Kidney (tissue), 14 donors: Measurements from ENCODE around the gene ZNF57. TPM values are rescaled to one million over a fixed set of nuclear protein-coding genes. Genes with fewer than 3 reads are reported as not detected.
"Not testable (repeated sequence)": the region's sequence is repeated elsewhere in the genome, so short reads cannot be mapped to it uniquely, and the experiment has no call there.

Experiments
- DNase-seq, 5 donors: peaks; one replicate each; pipeline ENCODE4 v3.0.0-alpha.2; 2013 to 2020
- FAIRE-seq: peaks from 2 replicates; lab custom pipeline; 2012; peaks lifted over from hg19 to GRCh38; lab: Jason Lieb, UNC
- H3K27ac ChIP-seq, 2 donors: one replicate each; pipeline ENCODE4 v1.7.0; 2013; ENCODE audit warnings: low read depth in 2 of 2, low read length in 2 of 2, inconsistent platforms in 1 of 2
- H3K27me3 ChIP-seq: one replicate; pipeline ENCODE4 v1.7.1; 2013; ENCODE audit warnings: low read length, inconsistent platforms; ENCODE audit not compliant: control insufficient read depth, insufficient read depth
- H3K36me3 ChIP-seq, 3 donors: one replicate each; pipeline versions ENCODE4 v1.7.0 to v1.7.1; 2013; ENCODE audit warnings: low read length in 3 of 3, control low read depth in 1 of 3, inconsistent platforms in 1 of 3; ENCODE audit not compliant: insufficient read depth in 3 of 3, control insufficient read depth in 2 of 3
- H3K4me1 ChIP-seq, 3 donors: one replicate each; pipeline versions ENCODE4 v1.7.0 to v1.7.1; 2013; ENCODE audit warnings: low read length in 3 of 3, inconsistent platforms in 1 of 3, low read depth in 1 of 3; ENCODE audit not compliant: control insufficient read depth in 2 of 3, insufficient read depth in 2 of 3
- H3K4me3 ChIP-seq, 3 donors: one replicate each; pipeline versions ENCODE4 v1.7.0 to v1.8.1; 2013; ENCODE audit warnings: low read length in 3 of 3, control low read depth in 1 of 3, inconsistent platforms in 1 of 3
- H3K9ac ChIP-seq, 3 donors: one replicate each; pipeline versions ENCODE4 v1.7.0 to v1.7.1; 2013; ENCODE audit warnings: low read length in 3 of 3, control low read depth in 1 of 3, inconsistent platforms in 1 of 3
- H3K9me3 ChIP-seq, 3 donors: one replicate each; pipeline versions ENCODE4 v1.7.0 to v1.7.1; 2013; ENCODE audit warnings: low read length in 3 of 3, control low read depth in 1 of 3, inconsistent platforms in 1 of 3; ENCODE audit not compliant: control insufficient read depth in 2 of 3, insufficient read depth in 1 of 3
- intact Hi-C: fragments of 100-400 bp; cut with DNase I; formaldehyde crosslinking; loops from one replicate; pipeline ENCODE4 v1.11.1; 2022
- polyA plus RNA-seq: library from polyadenylated mRNA; stranded (reverse); fragments of 350-450 nt; fragmentation: Illumina TruSeq; extraction: RNeasy Lipid Tissue Mini Kit (QIAGEN cat#74804); gene quantifications from one replicate; pipeline ENCODE4 v1.2.3, GENCODE V29; 2014; ENCODE audit warnings: low read depth, low replicate concordance; ENCODE audit not compliant: insufficient read depth
- total RNA-seq: library from RNA; stranded (reverse); fragmentation: NEBNext Ultra II Directional; extraction: Animal tissue kit (Norgen Biotek cat#: 25700); gene quantifications from one replicate; pipeline ENCODE4 v1.2.1, GENCODE V29; 2021
- TF ChIP-seq, protein P1 (sequence below): IDR thresholded peaks from 3 replicates; pipeline ENCODE4 v1.5.1; 2012; ENCODE audit warnings: mild to moderate bottlenecking, moderate library complexity, borderline replicate concordance; ENCODE audit not compliant: insufficient read depth; ENCODE audit errors: extremely low read depth
- donor health status: control.
- donor health status: control.
- donor health status: control.
- donor health status: control.
- donor health status: control.
- donor health status: DM: yes; HTN: yes; CAD: no.
- donor health status: Normal renal cell carcinoma (clear cell type).

The ZNF57 gene
- total and polyA plus RNA-seq, 2 donors from 2014 or later: 6.1 to 6.2 TPM

- Histone ChIP-seq H3K27ac (no peak overlapping the region), H3K4me3 (no peak overlapping the region)
- no peak for FAIRE-seq
Observed at GRCh38 chr19:2902590-2903218, 2.0 kb downstream of the ZNF57 start.

DNA sequence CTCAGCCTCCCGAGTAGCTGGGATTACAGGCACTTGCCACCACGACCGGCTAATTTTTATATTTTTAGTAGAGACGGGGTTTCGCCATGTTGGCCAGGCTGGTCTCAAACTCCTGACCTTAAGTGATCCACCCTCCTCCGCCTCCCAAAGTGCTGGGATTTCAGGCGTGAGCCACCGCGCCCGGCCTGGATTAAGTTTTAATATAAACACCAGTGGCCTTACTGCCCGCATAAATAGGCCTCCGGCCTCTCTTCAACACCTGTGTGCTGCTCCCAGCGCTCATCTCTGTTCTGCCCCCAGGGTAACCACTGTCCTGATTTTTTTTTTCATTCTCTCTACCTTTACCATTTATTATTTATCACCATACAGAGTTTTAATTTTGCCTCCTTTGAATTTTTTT is 2.6 kb downstream of the ZNF57 start:
- H3K4me1 ChIP-seq, intact Hi-C loops, H3K27me3 ChIP-seq, FAIRE-seq, H3K27ac ChIP-seq, H3K9ac ChIP-seq, H3K9me3 ChIP-seq, H3K4me3 ChIP-seq, DNase-seq, H3K36me3 ChIP-seq: not testable (repeated sequence)

More at GRCh38 chr19:2902590-2903218, 2.0 kb downstream of the ZNF57 start:
- DNase-seq: no peak
- Histone ChIP-seq H3K36me3 (no peaks in the 10 kb centered on the region), H3K9me3 (no peaks in the 10 kb centered on the region), H3K9ac (no peak overlapping the region), H3K4me1 (peaks cover 0 to 2% (median 0%) of the 10 kb centered on the region in 3 donors), H3K27me3 (no peaks in the 10 kb centered on the region)
- TF ChIP-seq, protein P1, sequence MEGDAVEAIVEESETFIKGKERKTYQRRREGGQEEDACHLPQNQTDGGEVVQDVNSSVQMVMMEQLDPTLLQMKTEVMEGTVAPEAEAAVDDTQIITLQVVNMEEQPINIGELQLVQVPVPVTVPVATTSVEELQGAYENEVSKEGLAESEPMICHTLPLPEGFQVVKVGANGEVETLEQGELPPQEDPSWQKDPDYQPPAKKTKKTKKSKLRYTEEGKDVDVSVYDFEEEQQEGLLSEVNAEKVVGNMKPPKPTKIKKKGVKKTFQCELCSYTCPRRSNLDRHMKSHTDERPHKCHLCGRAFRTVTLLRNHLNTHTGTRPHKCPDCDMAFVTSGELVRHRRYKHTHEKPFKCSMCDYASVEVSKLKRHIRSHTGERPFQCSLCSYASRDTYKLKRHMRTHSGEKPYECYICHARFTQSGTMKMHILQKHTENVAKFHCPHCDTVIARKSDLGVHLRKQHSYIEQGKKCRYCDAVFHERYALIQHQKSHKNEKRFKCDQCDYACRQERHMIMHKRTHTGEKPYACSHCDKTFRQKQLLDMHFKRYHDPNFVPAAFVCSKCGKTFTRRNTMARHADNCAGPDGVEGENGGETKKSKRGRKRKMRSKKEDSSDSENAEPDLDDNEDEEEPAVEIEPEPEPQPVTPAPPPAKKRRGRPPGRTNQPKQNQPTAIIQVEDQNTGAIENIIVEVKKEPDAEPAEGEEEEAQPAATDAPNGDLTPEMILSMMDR: no peak
- intact Hi-C loops: no loop called here

DNA sequence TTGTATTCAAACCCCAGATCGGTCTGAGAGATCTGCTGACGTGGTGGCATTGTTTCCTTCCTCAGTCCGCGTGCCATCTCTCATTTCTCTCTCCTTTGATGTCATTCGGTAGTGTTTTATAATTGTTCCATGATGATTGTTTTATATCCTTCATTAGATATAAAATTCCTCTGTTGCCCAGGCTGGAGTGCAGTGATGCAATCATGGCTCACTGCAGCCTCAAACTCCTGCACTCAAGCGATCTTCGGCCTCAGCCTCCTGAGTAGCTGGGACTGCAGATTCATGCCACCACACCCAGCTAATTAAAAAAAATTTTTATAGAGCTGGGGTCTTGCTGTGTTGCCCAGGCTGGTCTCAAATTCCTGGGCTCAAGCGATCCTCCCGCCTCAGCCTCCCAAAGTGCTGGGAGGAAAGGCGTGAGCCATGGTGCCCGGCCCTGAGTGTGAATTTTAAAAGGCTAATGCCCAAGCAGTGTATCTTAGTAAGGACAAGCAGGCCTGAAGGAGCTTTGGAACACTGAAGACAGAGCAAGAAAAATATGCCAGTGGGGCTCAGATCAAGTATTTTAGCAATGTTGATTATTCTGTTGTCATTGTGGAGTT is 5.3 kb downstream of the ZNF57 start:
- Histone ChIP-seq H3K9ac (no peak overlapping the region), H3K4me1 (peaks cover 0 to 2% (median 0%) of the 10 kb centered on the region in 3 donors), H3K27ac (no peak overlapping the region), H3K9me3 (no peaks in the 10 kb centered on the region), H3K36me3 (no peaks in the 10 kb centered on the region), H3K4me3 (no peak overlapping the region), H3K27me3 (no peaks in the 10 kb centered on the region)
- FAIRE-seq: no peak
- DNase-seq: no peak
- intact Hi-C loops: no loop called here
- TF ChIP-seq, protein P1: no peak

DNA sequence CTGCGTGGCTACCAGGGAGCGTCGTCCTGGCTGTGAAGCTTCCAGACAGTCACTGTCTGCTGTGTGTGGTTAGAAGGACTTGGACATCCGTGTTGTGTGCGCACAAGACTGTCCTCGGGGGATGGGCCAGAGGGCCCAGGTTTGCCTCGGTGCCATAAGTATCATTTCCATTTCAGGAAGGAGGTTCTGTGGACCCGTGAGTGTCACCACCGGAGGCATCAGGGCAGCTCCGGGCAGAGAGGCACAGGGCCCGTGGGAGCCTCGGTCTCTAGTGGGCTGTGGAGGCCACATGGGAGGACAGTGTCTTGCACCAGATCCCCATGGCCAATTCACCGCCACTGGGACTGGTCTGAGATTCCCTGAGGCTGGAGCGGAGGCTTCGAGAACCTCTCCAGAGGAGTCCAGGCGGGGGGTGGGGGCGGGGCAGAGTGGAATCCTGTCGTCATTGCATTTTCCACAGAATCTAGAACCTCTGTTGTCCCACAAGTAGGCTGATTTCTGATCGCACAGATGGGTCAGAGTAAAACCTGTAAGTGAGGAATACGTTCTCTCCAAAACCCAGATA is 6.0 kb downstream of the ZNF57 start:
- Histone ChIP-seq H3K36me3 (no peaks in the 10 kb centered on the region), H3K9ac (no peak overlapping the region), H3K27me3 (no peaks in the 10 kb centered on the region), H3K4me1 (peaks cover 0 to 2% (median 0%) of the 10 kb centered on the region in 3 donors), H3K4me3 (no peak overlapping the region), H3K9me3 (no peaks in the 10 kb centered on the region), H3K27ac (no peak overlapping the region)
- DNase-seq (no peak), FAIRE-seq (no peak)
- intact Hi-C loops: no loop called here
- TF ChIP-seq, protein P1: no peak
